Right lobe of liver (tissue), 6 donors: ENCODE data around the gene ADGRB3. TPM values are rescaled to one million over a fixed set of nuclear protein-coding genes. Genes with fewer than 3 reads are reported as not detected.

ENCODE experiments used
- ATAC-seq, 4 donors: fragments of 200-7000 bp; cut with Tn5 transposase; one replicate each; pipeline ENCODE4 v1.9.1; 2020; ENCODE audit warnings: mild to moderate bottlenecking in 4 of 4, moderate library complexity in 4 of 4
- DNase-seq, 3 donors: peaks; one replicate each; pipeline ENCODE4 v3.0.0-alpha.2; 2020
- H3K27ac ChIP-seq, 3 donors: fragments of 200-600 bp; one replicate each; pipeline ENCODE4 v1.8.0; 2022
- H3K27me3 ChIP-seq, 2 donors: fragments of 200-600 bp; one replicate each; pipeline ENCODE4 v1.8.0; 2022
- H3K36me3 ChIP-seq, 4 donors: fragments of 200-600 bp; sonication (generic) in 1 of 4; one replicate each; pipeline versions ENCODE4 v1.5.1 to v1.8.0; 2017 to 2022; ENCODE audit warnings: control low read depth in 1 of 4
- H3K4me1 ChIP-seq, 4 donors: fragments of 200-600 bp; sonication (generic) in 1 of 4; one replicate each; pipeline versions ENCODE4 v1.5.1 to v1.8.0; 2017 to 2022; ENCODE audit warnings: control low read depth in 1 of 4
- H3K4me3 ChIP-seq, 3 donors: fragments of 200-600 bp; one replicate each; pipeline ENCODE4 v1.8.0; 2022
- H3K9me3 ChIP-seq, 4 donors: fragments of 200-600 bp; sonication (generic) in 1 of 4; one replicate each; pipeline versions ENCODE4 v1.5.1 to v1.8.0; 2017 to 2022; ENCODE audit warnings: control low read depth in 1 of 4
- POLR2A ChIP-seq: fragments of 450-650 bp; IDR thresholded peaks from one replicate; pipeline ENCODE4 v1.6.1; 2017; ENCODE audit warnings: antibody characterized with exemption, mild to moderate bottlenecking
- WGBS: methylation state at CpG from one replicate; pipeline ENCODE4 v1.1.6; 2018; ENCODE audit warnings: low coverage, low lambda C conversion rate; ENCODE audit not compliant: insufficient coverage; ENCODE audit errors: missing lambda C conversion rate; 5-methylcytosine and 5-hydroxymethylcytosine counted together
- intact Hi-C, 2 donors: fragments of 100-400 bp; cut with DNase I; formaldehyde crosslinking; loops; one replicate each; pipeline versions ENCODE4 v1.11.2 to v1.14.1; 2022
- total RNA-seq, 6 experiments: library from RNA; depleted of rRNA in 2 of 6; stranded (reverse); fragments of >200 nt in 2 of 6; fragmentation: NEBNext Ultra II Directional in 3 of 6; extraction: Animal tissue kit (Norgen Biotek cat#: 25700) in 3 of 6; gene quantifications; one replicate each; pipeline versions ENCODE4 v1.1.0 to v1.2.4, GENCODE V29; 2016 to 2023
- TF ChIP-seq, protein P1 (sequence below), 4 donors: fragments of 200-600 bp in 3 of 4; fragments of 450-650 bp in 1 of 4; IDR thresholded peaks; one replicate each; pipeline versions ENCODE4 v1.5.1 to v1.8.0; 2016 to 2022; ENCODE audit warnings: antibody characterized with exemption in 4 of 4, mild to moderate bottlenecking in 2 of 4
- donor health status: DM: no; HTN: yes; CAD: no.
- donor health status: DM: no; HTN: no; CAD: no.
- donor health status: DM: no; HTN: no; CAD: no.
- donor health status: DM: no; HTN: yes; CAD: no.
- donor health status: DM: no; HTN: yes; CAD: no.

Gene ADGRB3
- total RNA-seq, 6 experiments from 2014 or later, result 0.18 to 0.42 (median 0.24) TPM

DNA sequence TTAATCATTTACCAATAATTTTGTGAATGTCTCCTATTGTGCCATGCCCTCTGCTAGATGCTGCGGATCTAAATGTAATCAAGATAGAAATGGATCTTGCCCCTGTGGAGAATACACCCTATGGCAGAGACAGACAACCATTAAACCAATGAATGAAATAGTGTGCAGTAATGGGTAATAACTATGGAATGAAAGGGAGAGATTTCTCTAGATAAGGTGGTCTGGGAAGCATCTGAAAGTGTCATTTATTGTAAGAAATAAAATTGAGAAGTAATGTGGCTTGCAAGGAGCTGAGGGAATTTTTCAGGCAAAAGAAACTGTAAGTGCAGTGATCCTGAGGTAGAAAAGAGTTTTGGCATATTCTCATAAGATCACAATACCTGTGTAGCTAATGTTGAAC lies 731.7 kb downstream of the ADGRB3 start:
- no peak for ATAC-seq
- H3K27ac ChIP-seq, result no peak overlapping the region
- no peak for TF ChIP-seq POLR2A
- TF ChIP-seq, protein P1, sequence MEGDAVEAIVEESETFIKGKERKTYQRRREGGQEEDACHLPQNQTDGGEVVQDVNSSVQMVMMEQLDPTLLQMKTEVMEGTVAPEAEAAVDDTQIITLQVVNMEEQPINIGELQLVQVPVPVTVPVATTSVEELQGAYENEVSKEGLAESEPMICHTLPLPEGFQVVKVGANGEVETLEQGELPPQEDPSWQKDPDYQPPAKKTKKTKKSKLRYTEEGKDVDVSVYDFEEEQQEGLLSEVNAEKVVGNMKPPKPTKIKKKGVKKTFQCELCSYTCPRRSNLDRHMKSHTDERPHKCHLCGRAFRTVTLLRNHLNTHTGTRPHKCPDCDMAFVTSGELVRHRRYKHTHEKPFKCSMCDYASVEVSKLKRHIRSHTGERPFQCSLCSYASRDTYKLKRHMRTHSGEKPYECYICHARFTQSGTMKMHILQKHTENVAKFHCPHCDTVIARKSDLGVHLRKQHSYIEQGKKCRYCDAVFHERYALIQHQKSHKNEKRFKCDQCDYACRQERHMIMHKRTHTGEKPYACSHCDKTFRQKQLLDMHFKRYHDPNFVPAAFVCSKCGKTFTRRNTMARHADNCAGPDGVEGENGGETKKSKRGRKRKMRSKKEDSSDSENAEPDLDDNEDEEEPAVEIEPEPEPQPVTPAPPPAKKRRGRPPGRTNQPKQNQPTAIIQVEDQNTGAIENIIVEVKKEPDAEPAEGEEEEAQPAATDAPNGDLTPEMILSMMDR (IDR thresholded peaks at IDR 0.05), result no peak
- WGBS, result 61% methylated on average over 1 of the region's 1 CpG
- intact Hi-C loops, result no loop called here
- H3K4me1 ChIP-seq, result no peaks in the 10 kb centered on the region
- no peak overlapping the region for H3K4me3 ChIP-seq
- no peaks in the 10 kb centered on the region for H3K9me3 ChIP-seq
- DNase-seq, result no peak
- H3K36me3 ChIP-seq, result no peaks in the 10 kb centered on the region
- H3K27me3 ChIP-seq, result no peaks in the 10 kb centered on the region

DNA sequence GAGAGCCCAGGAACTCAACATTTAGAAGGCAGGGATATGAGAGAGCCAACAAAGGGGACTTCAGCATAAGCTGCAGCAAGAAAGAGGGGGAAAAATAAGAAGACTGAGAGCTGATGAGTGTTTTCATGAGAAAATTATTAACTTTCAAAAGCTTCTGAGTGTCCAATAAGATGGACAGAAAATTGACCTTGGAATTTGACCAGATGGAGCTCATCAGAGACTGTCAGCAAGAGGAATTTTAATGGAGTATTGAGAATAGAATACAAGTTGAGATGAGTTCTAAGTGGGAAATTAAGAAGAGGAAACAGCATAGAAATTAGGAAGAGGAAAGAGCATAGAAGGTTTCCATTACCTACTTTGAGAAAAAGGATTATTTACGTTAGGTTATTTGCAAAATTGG lies 733.5 kb downstream of the ADGRB3 start:
- Histone ChIP-seq H3K27ac (no peak overlapping the region), H3K9me3 (no peaks in the 10 kb centered on the region), H3K4me3 (no peak overlapping the region), H3K4me1 (no peaks in the 10 kb centered on the region), H3K36me3 (no peaks in the 10 kb centered on the region), H3K27me3 (no peaks in the 10 kb centered on the region)
- ATAC-seq (no peak), DNase-seq (no peak)
- intact Hi-C loops, result no loop called here
- TF ChIP-seq POLR2A, result no peak
- TF ChIP-seq, protein P1 (IDR thresholded peaks at IDR 0.05), result no peak
- WGBS, result 38% methylated on average over 1 of the region's 1 CpG

DNA sequence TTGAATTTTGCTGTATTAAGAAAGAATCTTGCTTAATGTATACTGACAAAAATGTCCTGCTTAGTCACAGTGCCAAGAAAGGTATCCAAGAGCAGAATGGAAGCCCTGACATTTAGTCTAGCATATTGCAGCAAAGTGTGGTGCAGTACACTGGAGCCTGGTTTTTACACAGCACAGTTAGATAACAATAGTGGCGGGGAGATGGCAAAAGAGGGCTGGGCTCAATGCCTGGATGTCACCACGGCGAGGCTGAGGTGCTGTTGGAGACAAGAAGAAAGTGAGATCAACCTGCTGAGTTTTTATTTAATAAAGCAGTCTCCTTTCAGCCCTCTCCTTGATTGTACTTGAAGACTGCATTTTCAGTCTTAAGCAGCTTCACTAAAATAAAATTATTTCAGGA lies 735.7 kb downstream of the ADGRB3 start:
- 44% methylated on average over 3 of the region's 3 CpGs for WGBS
- Histone ChIP-seq H3K4me1 (no peaks in the 10 kb centered on the region), H3K36me3 (no peaks in the 10 kb centered on the region), H3K27ac (no peak overlapping the region), H3K4me3 (no peak overlapping the region), H3K9me3 (no peaks in the 10 kb centered on the region), H3K27me3 (no peaks in the 10 kb centered on the region)
- no peak for ATAC-seq
- intact Hi-C loops, result no loop called here
- no peak for DNase-seq
- TF ChIP-seq, protein P1 (IDR thresholded peaks at IDR 0.05), result no peak
- TF ChIP-seq POLR2A, result no peak

DNA sequence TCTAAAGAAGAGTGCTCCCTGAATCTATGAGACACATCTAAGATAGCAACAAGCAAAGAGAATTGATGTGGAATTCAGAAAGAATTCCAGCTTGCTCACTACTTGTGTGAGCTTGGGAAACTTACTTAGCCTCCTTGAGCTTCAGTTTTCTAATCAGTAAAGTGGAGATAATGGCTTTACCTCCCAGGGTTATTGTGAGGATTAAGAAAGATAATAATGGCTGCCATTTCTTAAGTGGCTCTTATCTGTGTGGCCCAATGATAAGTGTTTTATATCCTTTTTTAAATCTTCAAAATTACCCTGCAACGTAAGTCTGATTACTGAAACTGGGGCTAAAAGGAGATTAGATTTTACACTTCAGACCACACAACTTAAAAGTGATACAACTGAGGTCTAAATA lies 743.2 kb downstream of the ADGRB3 start:
- TF ChIP-seq POLR2A, result no peak
- TF ChIP-seq, protein P1 (IDR thresholded peaks at IDR 0.05), result no peak
- no peaks in the 10 kb centered on the region for H3K36me3 ChIP-seq
- H3K9me3 ChIP-seq, result no peaks in the 10 kb centered on the region
- no peak overlapping the region for H3K4me3 ChIP-seq
- no peaks in the 10 kb centered on the region for H3K4me1 ChIP-seq
- DNase-seq (no peak), ATAC-seq (no peak)
- no peak overlapping the region for H3K27ac ChIP-seq
- WGBS, result 21% methylated on average over 1 of the region's 1 CpG
- intact Hi-C loops, result no loop called here
- no peaks in the 10 kb centered on the region for H3K27me3 ChIP-seq

DNA sequence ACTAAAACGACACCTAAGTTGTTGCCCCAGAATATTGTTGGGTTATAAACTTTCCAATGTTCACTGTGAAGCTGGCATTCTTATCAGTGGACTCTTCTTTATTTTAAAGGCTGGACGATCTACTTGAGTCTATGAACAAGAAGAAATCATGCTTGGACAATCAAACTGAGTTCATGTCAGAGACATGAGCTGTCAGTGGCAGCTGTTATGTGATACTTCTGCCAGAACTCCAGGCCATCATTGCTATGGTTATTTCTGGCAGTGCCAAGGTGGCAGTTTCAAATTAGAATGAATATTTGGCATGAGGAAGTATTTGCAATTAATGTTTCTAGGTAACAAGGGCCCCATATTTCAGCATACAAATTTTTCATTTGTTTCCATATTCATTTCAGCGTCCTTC lies 744.4 kb downstream of the ADGRB3 start:
- no peaks in the 10 kb centered on the region for H3K4me1 ChIP-seq
- TF ChIP-seq POLR2A, result no peak
- TF ChIP-seq, protein P1 (IDR thresholded peaks at IDR 0.05), result no peak
- no peak overlapping the region for H3K4me3 ChIP-seq
- no peak for ATAC-seq
- no peaks in the 10 kb centered on the region for H3K36me3 ChIP-seq
- WGBS, result 31% methylated on average over 3 of the region's 3 CpGs
- DNase-seq, result no peak
- intact Hi-C loops, result no loop called here
- H3K9me3 ChIP-seq, result no peaks in the 10 kb centered on the region
- no peak overlapping the region for H3K27ac ChIP-seq
- H3K27me3 ChIP-seq, result no peaks in the 10 kb centered on the region
